ENCODE results near the gene GABRB3.

DNA sequence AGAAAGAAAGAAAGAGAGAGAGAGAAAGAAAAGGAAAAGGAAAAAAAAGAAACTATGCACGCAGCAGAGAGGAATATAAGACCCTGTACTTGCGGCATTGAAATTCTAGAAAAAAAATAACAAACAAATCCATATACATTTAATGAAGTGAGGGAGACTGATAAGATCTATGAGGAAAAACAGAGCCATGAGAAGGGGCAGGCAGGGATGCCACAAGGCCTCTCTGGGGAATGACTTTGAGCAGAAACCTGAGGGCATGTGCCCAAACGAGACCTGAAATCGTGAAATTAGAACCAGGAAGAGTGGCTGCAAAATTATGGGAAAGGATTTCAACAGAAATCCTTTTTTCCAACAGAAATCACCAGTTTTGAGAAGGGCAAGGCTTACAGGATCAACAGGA is 98.4 kb downstream of the GABRB3 start:
- TF ChIP-seq, protein P1, sequence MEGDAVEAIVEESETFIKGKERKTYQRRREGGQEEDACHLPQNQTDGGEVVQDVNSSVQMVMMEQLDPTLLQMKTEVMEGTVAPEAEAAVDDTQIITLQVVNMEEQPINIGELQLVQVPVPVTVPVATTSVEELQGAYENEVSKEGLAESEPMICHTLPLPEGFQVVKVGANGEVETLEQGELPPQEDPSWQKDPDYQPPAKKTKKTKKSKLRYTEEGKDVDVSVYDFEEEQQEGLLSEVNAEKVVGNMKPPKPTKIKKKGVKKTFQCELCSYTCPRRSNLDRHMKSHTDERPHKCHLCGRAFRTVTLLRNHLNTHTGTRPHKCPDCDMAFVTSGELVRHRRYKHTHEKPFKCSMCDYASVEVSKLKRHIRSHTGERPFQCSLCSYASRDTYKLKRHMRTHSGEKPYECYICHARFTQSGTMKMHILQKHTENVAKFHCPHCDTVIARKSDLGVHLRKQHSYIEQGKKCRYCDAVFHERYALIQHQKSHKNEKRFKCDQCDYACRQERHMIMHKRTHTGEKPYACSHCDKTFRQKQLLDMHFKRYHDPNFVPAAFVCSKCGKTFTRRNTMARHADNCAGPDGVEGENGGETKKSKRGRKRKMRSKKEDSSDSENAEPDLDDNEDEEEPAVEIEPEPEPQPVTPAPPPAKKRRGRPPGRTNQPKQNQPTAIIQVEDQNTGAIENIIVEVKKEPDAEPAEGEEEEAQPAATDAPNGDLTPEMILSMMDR (IDR thresholded peaks at IDR 0.05; ENCODE audit: extremely low read depth in 1 of 2, insufficient read depth in 1 of 2, low read depth in 1 of 2, low read length in 2 of 2), result no peak
- TF ChIP-seq POLR2A (IDR thresholded peaks at IDR 0.05; ENCODE audit: low read depth, low read length) (no peak), EZH2 (IDR thresholded peaks at IDR 0.05; ENCODE audit: borderline replicate concordance, low read depth, low read length, severe bottlenecking) (no peak), POLR2AphosphoS5 (IDR thresholded peaks at IDR 0.05; ENCODE audit: insufficient read depth, low read depth, low read length) (no peak), JUN (IDR thresholded peaks at IDR 0.05; ENCODE audit: borderline replicate concordance, insufficient read depth, insufficient read length, low read depth) (no peak)

Data from endothelial cell of umbilical vein (primary cell).